ENCODE data around the gene GON4L.

DNA sequence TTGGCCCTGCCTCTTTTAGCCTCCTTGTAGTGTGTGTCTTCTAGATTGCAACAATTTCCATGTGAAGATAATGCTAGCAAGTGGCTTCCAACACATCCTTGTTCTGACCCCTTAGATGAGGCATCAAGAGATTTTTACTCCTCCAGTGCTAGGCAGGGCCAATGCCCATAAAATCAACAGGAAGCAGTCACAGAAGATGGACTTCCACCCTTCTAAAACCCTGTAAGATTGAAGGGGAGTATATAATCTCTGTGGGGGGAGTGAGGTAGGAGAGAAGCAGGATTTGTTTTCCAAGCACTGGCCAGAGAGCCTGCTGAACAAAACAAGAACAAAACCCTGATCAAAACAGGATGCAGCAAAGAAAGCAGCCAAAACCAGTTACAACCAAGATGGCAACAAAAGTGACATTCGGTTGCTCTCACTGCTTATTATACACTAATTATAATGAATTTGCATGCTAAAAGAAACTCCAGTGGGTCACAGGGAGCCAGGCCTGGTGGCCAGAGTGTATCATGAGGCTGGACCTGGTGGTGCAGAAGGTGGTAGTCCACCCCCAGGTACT is 12.1 kb downstream of the GON4L start:
- no peak for TF ChIP-seq POLR2A (IDR thresholded peaks at IDR 0.05; ENCODE audit: low read length)
- no peak for TF ChIP-seq GATA1 (IDR thresholded peaks at IDR 0.05; ENCODE audit: low read depth, low read length)

All from erythroblast (primary cell).